GM19438 (cell line): ENCODE data around the gene HTT.
"Not testable (repeated sequence)": the region's sequence is repeated elsewhere in the genome, so short reads cannot be mapped to it uniquely, and the experiment has no call there.

Source experiments
- ATAC-seq: cut with Tn5 transposase; IDR thresholded peaks from one replicate; pipeline ENCODE4 v1.9.1; 2021; ENCODE audit warnings: low read depth; ENCODE audit not compliant: unreplicated experiment

Gene HTT

GRCh38 chr4:3116955-3117354, 42.5 kb downstream of the HTT start:
- no peak for ATAC-seq

DNA sequence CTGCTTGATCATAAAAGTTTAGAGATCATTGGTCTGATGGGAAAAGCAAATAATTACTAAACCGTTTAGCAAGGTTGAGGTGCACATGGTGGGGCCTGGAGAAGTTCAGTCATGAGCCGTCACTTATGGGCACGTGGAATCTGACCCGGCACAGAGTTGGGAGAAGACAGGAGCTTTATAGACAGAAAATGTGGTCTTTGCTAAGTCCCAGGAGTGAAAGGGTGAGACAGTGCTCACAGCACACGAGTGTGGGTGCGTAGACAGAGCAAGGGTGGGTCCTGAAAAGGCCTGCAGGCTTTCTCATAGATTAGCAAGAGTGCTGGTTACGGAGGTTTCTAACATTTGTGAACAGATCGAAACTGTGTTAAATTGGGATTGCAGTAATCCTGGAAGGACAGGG, 43.8 kb downstream of the HTT start:
- no peak for ATAC-seq

GRCh38 chr4:3119464-3119863, 45.0 kb downstream of the HTT start:
- no peak for ATAC-seq

DNA sequence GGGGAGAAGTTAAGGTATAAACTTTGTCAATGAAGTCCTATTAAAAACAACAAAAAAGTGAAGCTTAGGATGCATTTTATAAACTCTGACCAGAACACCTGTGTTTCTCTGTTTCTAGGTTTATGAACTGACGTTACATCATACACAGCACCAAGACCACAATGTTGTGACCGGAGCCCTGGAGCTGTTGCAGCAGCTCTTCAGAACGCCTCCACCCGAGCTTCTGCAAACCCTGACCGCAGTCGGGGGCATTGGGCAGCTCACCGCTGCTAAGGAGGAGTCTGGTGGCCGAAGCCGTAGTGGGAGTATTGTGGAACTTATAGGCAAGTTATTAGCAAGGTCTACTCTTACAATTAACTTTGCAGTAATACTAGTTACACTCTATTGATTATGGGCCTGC, 46.6 kb downstream of the HTT start:
- no peak for ATAC-seq

DNA sequence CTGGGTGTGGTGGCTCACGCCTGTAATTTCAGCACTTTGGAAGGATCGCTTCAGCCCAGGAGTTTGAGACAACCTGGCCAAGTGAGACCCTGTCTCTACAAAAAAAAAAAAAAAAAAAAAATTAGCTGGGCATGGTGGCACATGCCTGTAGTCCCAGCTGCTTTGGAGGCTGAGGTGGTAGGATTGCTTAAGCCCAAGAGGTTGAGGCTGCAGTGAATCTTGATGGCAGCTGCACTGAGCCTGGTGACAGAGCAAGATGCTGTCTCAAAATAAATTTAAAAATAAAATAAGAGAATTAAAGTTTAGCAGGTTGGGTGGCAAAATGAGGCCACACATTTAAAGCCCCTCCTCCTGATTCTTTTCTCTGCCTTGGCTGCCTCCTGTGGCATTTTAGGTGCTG, 47.1 kb downstream of the HTT start:
- ATAC-seq: no peak

DNA sequence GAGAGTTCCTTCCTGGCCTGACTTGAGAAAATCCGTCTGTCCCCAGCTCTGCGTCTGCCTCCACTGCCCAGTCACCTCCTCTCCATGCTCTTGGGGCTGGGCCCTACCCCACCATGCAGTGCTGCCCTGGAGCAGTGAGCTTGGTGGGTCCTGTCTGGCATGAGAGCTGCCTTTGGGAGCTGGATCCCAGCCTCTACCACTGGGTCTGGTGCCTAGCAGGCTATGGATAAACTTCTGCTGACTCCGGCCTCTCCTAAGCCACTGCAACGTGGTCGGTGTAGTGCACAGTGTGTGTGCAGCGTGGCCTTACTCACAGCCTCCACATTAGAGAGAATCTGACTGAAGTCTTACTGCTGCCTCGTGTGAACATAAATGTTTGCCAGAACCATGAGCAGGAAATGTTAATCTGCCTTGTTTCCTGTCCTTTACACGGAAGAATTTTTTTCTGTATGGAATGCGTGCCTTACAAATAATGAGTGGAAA, 47.6 kb downstream of the HTT start:
- no peak for ATAC-seq

- ATAC-seq: no peak
These were observed 48.7 kb downstream of the HTT start for GRCh38 chr4:3123181-3123671.

DNA sequence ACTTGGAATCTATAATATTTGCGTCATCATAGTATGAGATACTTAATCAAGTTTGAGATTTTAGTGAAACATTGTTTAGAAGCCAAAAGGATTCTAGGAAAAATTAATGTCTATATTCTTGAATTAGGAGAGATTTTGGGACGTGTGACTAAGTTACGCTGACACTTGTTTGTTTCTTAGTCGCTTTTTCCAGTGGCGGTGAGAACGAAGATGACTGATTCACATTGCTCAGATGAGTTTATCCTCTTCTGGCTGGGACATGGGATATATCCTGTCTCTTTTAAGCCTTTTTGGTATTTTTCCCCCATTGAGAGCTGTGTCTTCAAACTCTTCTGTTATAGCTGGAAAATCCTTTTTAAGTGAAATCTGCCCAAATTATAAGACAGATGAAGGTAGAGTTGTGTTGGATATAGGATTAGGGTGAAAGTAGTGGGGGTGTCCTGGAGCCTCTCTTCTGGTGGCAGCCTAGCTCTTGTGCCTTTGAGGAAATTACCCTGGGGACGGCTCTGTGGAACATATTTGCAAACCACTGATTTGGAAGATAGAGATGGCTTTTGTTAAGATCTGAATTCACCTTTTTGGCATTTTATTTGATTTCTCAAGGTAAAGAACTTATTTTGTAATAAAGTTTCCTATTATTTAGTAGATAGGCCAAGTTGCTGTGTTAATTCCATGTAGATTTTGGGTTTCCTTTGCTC, 49.7 kb downstream of the HTT start:
- ATAC-seq: no peak

- ATAC-seq: no peak
These were observed 52.6 kb downstream of the HTT start for GRCh38 chr4:3127112-3127511.

GRCh38 chr4:3128058-3128457, 53.6 kb downstream of the HTT start:
- ATAC-seq: no peak

DNA sequence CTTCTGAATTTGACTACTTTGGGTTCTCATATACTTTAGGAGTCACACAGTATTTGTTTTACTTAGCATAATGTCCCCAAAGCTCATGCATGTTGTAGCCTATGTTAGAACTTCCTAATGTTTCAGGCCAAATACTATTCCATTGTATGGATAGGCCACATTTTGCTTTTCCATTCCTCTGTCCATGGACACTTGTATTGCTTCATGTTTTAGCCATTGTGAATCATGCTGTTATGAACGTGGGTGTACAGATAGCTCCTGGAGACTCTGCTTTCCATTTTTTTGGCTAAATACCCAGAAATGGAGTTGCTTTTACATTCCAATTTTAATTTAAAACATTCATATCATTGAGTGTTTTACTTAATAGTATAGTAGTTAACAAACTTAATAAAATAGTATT, 54.5 kb downstream of the HTT start:
- ATAC-seq: no peak

DNA sequence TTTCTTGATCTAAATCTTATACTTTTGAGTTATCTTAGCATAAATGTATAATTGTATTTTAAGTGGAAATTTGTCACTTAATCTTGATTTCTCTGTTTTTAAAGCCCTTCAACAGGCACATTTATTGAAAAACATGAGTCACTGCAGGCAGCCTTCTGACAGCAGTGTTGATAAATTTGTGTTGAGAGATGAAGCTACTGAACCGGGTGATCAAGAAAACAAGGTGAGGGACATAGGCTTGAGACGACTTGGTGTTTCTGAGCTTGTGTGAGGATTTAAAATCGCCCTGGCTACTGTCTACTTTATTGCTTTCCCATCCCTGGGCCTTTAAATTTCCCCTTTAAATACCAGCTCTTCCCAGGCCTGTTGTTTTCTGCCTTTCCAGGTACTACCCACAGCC, 55.7 kb downstream of the HTT start:
- ATAC-seq: no peak

GRCh38 chr4:3130826-3131225, 56.3 kb downstream of the HTT start:
- no peak for ATAC-seq

DNA sequence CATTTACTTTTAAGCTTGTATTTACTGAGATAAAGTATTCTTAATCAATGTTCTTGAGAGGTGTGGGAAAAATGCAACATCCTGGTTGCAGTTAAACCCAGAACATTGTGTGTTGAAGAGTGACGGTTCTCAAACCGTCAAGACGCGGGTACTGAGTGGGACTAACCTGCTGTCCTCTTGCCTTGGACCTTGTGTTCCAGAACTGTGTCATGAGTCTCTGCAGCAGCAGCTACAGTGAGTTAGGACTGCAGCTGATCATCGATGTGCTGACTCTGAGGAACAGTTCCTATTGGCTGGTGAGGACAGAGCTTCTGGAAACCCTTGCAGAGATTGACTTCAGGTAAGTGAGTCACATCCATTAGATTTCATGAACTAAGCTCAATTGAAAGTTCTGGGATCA, 59.7 kb downstream of the HTT start:
- ATAC-seq: no peak

GRCh38 chr4:3135155-3136011, 60.9 kb downstream of the HTT start:
- ATAC-seq: no peak

DNA sequence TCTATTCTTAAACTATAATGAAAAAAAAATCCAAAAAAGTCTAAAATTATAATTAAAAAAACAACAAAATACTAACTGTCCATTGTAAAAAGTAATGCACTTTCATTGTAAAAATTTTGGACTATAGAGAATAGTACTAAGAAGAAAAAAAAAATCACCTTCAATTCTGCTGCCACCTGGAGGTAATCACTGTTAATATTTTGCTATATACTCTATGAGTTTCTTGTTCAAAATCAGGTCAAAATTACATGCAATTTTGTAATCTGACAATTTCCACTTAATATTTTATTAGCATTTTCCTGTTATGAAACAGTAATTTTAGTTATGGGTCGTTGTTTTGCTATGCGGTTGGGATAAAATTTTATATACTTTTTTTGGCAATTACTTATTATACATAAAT, 62.0 kb downstream of the HTT start:
- ATAC-seq: no peak

DNA sequence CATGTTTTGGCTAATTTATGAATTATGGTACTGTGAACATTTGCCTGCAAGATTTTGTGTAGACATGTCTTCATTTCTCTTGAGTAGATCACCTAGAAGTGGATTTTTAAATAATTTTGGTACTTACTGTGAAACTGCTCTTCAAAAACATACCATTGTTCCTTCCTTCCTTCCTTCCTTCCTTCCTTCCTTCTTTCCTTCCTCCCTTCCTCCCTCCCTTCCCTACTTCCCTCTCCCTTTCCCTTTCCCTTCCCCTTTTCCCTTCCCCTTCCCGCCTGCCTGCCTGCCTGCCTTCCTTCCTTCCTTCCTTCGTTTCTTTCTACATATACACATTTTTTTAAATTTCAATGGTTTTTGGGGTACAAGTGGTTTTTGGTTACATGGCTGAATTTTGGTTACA, 63.4 kb downstream of the HTT start:
- no peak for ATAC-seq

DNA sequence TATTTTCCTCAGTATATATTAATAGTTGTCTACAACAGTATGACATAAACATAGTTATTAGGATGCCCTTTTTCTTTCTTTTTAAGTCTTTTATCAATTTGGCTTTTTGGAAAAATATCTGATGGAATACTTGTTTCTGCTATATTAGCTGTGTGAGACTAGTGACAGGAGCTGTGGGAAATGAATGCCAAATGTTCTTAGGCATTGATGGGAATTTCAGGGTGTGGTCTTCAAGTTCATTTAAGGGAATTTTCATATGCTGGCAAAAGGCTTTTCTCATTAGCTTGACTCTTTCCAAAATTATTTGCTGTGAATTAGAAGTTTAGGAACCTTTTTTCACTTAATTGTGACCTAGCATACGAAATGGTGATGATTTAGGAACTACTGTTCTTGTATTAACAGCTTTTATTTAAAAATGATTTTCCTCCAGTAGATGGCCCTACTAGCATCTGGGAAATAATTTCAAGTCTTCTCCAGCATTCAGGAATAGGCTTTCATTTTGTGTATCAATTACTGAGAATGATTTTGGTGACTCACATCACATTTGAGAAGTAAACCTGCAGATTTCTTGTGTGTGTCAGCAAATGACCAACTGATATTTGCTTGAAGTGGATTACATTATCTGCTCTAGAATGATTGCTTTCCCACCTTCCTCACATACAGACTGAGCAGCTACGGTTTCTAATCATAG, 70.9 kb downstream of the HTT start:
- ATAC-seq: no peak

DNA sequence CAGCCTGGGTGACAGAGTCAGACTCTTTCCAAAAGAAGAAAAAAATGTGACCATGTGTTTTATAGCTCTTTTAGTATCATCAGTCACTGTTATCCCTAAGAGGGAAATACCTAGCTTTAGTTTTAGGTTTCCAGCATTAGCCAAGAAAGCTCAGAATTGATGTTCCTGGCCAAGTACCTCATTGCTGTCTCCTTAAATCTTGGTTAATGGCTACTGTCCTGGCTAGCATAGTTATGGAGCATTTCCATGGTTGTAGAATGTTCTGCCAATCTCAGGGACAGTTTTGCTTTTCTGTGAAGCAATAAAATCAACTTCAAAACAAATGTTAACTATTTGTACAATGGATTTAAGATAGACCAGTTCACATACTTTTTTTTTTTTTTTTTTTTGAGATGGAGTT, 74.4 kb downstream of the HTT start:
- ATAC-seq: no peak

DNA sequence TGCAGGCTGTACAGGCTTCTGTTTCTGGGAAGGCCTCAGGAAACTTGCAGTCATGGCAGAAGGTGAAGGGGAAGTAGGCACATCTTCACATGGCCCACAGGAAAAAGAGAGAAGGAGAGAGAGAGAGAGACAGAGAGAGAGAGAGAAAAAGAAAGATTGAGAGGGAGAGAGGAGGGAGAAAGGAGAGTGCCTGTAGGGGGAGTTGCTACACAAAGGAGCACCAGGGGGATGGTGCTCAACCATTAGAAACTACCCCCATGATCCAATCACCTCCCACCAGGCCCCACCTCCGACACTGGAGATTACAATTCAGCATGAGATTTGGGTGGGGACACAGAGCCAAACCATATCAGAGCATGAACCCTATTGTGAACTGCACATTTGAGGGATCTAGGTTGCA, 76.8 kb downstream of the HTT start:
- ATAC-seq: not testable (repeated sequence)

DNA sequence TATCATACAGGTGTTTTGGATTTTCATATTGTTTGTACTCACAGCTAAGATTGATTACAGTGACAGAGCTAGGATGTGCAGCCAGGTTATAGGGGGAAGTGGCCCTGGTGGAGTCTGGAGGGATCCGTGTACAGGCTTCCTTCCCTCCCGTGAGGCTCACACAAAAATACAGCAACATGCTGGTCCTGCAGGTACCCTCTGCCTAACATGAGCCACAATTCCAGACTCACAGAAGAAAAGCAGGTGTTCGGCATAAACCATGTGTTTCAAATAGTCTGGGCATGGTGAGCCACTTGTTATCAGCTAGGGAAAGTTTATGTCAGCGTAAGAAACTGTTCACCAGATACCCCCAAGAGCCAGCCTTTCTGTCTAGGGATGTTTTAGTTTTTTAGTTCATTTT, 82.9 kb downstream of the HTT start:
- ATAC-seq: no peak
